GM12878 (cell line): Measurements from ENCODE around the gene AGTRAP.

Experiments used
- CREM ChIP-seq: IDR thresholded peaks from 2 replicates; pipeline ENCODE4 v1.6.1; 2014; ENCODE audit warnings: antibody characterized with exemption, low read depth
- CTCF ChIP-seq, 3 experiments: IDR thresholded peaks in 2 of 3; conservative IDR thresholded peaks in 1 of 3; 2 replicates each; pipeline ENCODE4 v1.5.1; 2011; ENCODE audit warnings: low read depth in 3 of 3, low read length in 3 of 3, mild to moderate bottlenecking in 3 of 3, control low read depth in 2 of 3, moderate library complexity in 2 of 3, inconsistent platforms in 1 of 3, mixed read lengths in 1 of 3; ENCODE audit not compliant: control insufficient read depth in 2 of 3, insufficient read depth in 1 of 3; ENCODE audit errors: extremely low read depth in 1 of 3
- POLR2AphosphoS5 ChIP-seq: IDR thresholded peaks from 2 replicates; pipeline ENCODE4 v1.6.1; 2011; ENCODE audit warnings: mild to moderate bottlenecking, low read length, inconsistent platforms
- RAD21 ChIP-seq: IDR thresholded peaks from 2 replicates; pipeline ENCODE4 v1.6.1; 2011; ENCODE audit warnings: mild to moderate bottlenecking, low read depth, low read length, moderate library complexity; ENCODE audit not compliant: insufficient read depth
- TAF1 ChIP-seq: IDR thresholded peaks from 2 replicates; pipeline ENCODE4 v1.6.1; 2011; ENCODE audit warnings: mild to moderate bottlenecking, low read depth, low read length, borderline replicate concordance
- USF2 ChIP-seq: IDR thresholded peaks from 2 replicates; pipeline ENCODE4 v1.6.1; 2011; ENCODE audit warnings: low read depth, low read length, improper control_type of control experiment, borderline replicate concordance

GRCh38 chr1:11693917-11694316 is 42.0 kb upstream of the AGTRAP start:
- TF ChIP-seq POLR2AphosphoS5 (no peak), USF2 (no peak), TAF1 (no peak), CREM (no peak), CTCF (IDR thresholded peaks at IDR 0.05 in 2 of 3, conservative IDR thresholded peaks at IDR 0.05 in 1 of 3; ENCODE audit: control insufficient read depth in 2 of 3, extremely low read depth in 1 of 3, insufficient read depth in 1 of 3, low read depth in 3 of 3, low read length in 3 of 3) (no peak), RAD21 (no peak)
